ENCODE results near the gene CD180.
"Not testable (repeated sequence)": the region's sequence is repeated elsewhere in the genome, so short reads cannot be mapped to it uniquely, and the experiment has no call there.

Gene CD180

DNA sequence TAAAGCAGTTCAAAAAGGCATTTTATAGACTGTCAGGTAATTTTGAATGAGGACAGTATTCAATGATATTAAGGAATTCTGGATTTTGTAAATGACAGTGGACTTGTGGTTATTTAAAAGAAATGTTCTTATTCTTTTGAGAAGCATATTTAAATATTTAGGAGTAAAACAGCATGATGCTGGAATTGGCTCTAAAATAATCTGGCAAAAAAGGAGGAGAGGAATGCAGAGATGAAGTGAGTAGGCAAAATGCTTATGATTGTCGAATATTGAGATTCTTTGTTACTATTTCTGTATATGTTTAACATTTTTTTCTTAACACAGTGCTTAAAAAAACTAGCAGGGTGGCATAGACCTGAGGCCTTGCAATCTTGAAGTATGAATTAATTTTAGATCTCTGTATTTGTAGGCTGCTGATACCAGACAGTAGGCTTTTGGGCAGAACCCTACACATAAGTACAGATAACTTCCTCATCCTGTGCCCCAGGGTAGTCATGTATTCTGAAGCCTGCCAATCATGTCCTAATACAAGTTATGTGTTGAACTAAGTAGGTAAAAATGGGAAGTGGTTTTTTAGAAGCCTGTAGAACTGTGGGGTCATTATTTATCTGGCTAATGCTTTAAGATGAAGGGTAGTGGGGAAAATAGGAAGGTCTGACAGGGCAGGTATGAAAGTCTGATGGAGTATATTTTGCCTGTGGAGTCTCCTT lies 9.4 kb downstream of the CD180 start:
- DNase-seq = no peak

GRCh38 chr5:67183859-67184258 lies 12.7 kb downstream of the CD180 start:
- DNase-seq = no peak

GRCh38 chr5:67182301-67182790 lies 14.3 kb downstream of the CD180 start:
- DNase-seq = no peak

- no peak for DNase-seq
These were observed 14.9 kb downstream of the CD180 start for GRCh38 chr5:67181648-67182221.

DNA sequence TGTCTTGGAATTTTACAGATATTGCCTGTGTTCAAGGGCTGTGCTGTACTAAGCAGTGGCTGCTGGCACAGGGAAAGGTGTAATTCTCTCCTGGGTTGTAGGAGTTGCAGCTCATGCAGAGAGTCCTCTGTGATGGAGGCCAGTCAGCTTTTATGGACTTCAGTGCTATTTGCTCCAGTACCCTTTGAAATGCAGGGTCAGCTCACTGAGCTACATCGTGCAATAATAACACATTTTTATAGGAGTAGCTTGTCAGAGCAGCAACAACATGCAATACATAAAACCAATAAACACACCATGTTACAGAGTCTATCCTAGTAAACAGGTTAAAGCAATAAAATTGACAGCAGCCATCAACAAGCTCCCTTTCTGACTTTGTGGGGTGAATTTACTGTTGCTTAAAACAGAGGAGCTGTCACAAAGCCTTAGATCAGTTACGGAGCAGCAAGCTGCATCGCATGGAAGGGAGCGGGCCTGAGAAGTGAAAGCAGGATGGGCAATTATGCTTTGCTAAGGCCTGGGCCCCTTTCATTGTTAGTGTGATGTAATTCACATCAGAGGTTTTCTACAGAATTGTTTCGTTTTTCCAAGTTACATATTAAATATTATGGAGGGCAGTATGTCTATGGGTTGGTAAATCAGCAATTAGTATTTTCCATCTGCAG lies 16.8 kb downstream of the CD180 start:
- DNase-seq = no peak

DNA sequence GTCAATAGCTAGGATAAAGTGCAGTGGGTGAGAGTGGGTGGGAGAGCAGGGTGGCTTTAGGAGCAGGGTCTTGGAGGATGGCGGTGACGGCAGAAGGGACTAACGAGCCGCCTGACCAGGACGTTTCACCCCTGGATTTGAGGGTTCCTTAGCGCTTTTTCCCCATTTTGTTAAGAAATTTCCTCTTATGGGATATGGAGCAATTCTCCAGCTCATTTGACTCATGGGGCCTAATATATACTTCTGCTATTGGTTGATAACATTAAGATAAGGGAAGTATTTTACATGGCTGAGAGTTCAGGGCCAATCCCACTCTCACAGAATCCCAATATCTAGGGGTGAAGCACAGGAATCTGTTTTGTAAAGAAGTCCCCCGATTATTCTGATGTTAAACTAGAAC lies 17.6 kb downstream of the CD180 start:
- no peak for DNase-seq

DNA sequence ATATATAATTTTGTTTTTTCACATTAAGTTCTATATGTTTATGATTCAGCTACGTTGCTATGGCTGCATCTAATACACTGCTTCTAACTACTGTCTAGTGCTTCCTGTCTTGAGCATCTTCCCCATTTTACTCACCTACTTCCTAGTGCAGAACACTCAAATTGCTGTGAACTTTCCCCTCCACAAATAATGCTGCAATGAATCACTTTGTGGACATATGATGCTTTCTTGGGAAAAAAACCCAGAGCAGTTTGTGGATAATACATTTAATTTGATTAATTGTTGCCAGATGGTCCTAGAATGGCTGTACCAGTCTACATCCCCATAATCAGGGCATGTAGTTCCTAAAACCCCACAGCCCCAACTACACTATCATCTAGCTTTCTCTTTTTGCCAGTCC lies 18.5 kb downstream of the CD180 start:
- DNase-seq = no peak

DNA sequence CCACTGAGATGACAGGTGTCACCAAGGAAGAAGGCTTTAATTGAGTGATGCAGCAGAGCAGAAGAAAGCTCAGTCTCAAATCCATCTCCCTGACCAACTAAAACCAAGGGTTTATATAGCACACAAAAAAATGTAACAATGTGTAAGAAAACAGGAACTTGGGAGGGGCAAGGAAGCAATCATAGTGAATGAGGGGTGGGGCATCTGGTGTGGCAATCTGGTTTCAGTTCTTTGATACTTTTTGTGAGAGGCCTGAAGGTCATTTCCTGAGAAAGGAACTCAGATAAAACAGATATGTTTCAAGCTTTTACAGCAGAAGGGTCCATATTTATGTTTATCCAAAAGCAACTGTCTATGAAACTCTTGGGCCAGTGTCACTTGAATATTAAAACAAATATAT lies 19.7 kb downstream of the CD180 start:
- DNase-seq = no peak

DNA sequence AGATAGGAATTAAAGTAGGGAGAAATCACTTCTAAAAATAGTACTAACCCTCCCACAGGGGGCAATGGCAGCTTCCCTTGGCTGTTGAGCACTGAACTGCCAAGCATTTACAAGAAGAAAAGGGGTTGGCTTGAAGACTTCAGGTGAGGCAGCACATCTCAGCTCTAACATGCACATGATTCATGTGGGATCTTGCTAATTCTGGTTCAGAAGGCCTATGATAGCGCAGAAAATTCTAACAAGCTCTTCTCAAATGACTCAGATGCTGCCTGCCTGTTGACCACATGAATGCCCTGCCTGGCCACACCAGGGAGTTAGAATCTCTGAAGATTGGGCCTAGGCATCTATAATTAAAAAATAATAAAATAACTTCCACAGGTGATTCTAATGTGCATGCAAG lies 22.6 kb downstream of the CD180 start:
- DNase-seq = no peak

DNA sequence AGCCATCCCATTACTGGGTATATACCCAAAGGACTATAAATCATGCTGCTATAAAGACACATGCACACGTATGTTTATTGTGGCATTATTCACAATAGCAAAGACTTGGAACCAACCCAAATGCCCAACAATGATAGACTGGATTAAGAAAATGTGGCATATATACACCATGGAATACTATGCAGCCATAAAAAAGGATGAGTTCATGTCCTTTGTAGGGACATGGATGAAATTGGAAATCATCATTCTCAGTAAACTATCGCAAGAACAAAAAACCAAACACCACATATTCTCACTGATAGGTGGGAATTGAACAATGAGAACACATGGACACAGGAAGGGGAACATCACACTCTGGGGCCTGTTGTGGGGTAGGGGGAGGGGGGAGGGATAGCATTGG lies 23.2 kb downstream of the CD180 start:
- not testable (repeated sequence) for DNase-seq

GRCh38 chr5:67170767-67171166 lies 25.8 kb downstream of the CD180 start:
- DNase-seq = no peak

- no peak for DNase-seq
These were observed 28.5 kb downstream of the CD180 start for GRCh38 chr5:67168069-67168468.

- DNase-seq = peak; percentile 82
These were observed 29.9 kb downstream of the CD180 start for GRCh38 chr5:67166460-67167285.

- DNase-seq = peak; percentile 85
These were observed 30.8 kb downstream of the CD180 start for GRCh38 chr5:67165526-67166459.

GRCh38 chr5:67164856-67165525 lies 31.6 kb downstream of the CD180 start:
- no peak for DNase-seq

GRCh38 chr5:67163863-67164595 lies 32.6 kb downstream of the CD180 start:
- DNase-seq = no peak

- DNase-seq = no peak
These were observed 33.3 kb downstream of the CD180 start for GRCh38 chr5:67163231-67163756.

DNA sequence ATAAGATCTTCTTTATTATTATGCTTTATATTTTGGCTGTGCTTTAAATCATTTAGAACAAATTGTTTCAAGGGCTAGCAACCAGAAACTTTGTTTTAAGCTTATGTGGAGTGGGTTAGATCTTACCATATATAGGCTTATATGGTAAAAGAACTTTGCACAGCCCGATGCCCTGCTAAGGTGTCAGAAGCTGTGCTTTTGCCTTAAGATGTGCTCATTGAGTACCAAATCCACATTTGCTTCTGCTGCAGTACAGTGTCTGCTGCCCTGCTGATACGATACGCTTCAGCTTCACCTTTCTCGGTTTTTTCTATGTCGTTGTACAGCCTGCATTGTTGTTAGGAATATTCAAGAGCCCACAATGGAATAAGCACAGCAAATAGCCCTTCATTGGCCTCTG lies 34.8 kb downstream of the CD180 start:
- DNase-seq = no peak

- peak; percentile 65 for DNase-seq
These were observed 35.6 kb downstream of the CD180 start for GRCh38 chr5:67160985-67161384.

DNA sequence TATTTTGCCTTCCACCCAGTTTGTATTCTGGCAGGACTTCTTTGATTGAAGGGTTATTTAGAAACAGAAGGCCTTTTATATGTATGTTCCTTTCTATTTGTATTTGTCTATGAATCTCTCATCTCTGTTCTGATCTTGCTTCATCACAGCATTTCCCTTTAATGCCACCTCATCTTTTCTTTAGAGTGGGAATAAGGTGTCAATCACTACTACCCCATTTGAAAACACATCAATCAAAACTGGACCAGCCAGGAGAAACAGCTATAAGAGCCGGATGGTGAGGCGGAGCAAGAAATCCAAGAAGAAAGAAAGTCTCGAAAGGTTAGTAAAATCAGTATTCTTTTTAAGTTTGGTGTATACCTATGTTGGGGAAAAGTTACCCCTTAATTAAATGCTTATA lies 36.3 kb downstream of the CD180 start:
- DNase-seq = no peak
